Prostate gland (tissue), 2 donors: ENCODE results near the gene SEL1L3.

ENCODE experiments used
- CTCF ChIP-seq, 4 experiments: fragments of 200-600 bp in 2 of 4; fragments of 450-650 bp in 2 of 4; sonication (generic) in 2 of 4; IDR thresholded peaks; 1 replicate in 3 of 4; 2 replicates in 1 of 4; pipeline ENCODE4 v1.5.1; 2016 to 2019; ENCODE audit warnings: antibody characterized with exemption in 4 of 4, mild to moderate bottlenecking in 2 of 4, moderate library complexity in 2 of 4
- POLR2A ChIP-seq: fragments of 450-650 bp; IDR thresholded peaks from one replicate; pipeline ENCODE4 v1.6.1; 2016; ENCODE audit warnings: antibody characterized with exemption, mild to moderate bottlenecking

GRCh38 chr4:25803720-25804225 lies 59.0 kb downstream of the SEL1L3 start:
- TF ChIP-seq POLR2A (no peak), CTCF (IDR thresholded peaks at IDR 0.05) (no peak)
